HUES48 (cell line): Measurements from ENCODE around the gene GRIN3A.

ENCODE experiments used
- H3K27ac ChIP-seq: one replicate; pipeline ENCODE4 v1.7.0; 2013; ENCODE audit warnings: low read depth, low read length, inconsistent platforms
- H3K27me3 ChIP-seq: 2 replicates; pipeline ENCODE4 v1.6.1; 2013; ENCODE audit warnings: mild to moderate bottlenecking, low read length; ENCODE audit not compliant: control insufficient read depth, insufficient read depth
- H3K36me3 ChIP-seq: 2 replicates; pipeline ENCODE4 v1.6.1; 2013; ENCODE audit warnings: low read length; ENCODE audit not compliant: control insufficient read depth, insufficient read depth
- H3K4me1 ChIP-seq: 2 replicates; pipeline ENCODE4 v1.6.1; 2013; ENCODE audit warnings: mild to moderate bottlenecking, low read length; ENCODE audit not compliant: control insufficient read depth, insufficient read depth
- H3K4me3 ChIP-seq: 2 replicates; pipeline ENCODE4 v1.5.1; 2013; ENCODE audit warnings: mild to moderate bottlenecking, low read depth, low read length
- H3K9ac ChIP-seq: 2 replicates; pipeline ENCODE4 v1.6.1; 2013; ENCODE audit warnings: mild to moderate bottlenecking, low read depth, low read length, moderate library complexity
- H3K9me3 ChIP-seq: 2 replicates; pipeline ENCODE4 v1.6.1; 2013; ENCODE audit warnings: low read length; ENCODE audit not compliant: control insufficient read depth, insufficient read depth

The GRIN3A gene

GRCh38 chr9:101668421-101668820 is 70.0 kb downstream of the GRIN3A start:
- Histone ChIP-seq H3K27me3 (no peaks in the 10 kb centered on the region), H3K9me3 (no peaks in the 10 kb centered on the region), H3K4me3 (no peak overlapping the region), H3K27ac (no peak overlapping the region), H3K4me1 (peaks cover 19% of the 10 kb centered on the region), H3K9ac (no peak overlapping the region), H3K36me3 (no peaks in the 10 kb centered on the region)

DNA sequence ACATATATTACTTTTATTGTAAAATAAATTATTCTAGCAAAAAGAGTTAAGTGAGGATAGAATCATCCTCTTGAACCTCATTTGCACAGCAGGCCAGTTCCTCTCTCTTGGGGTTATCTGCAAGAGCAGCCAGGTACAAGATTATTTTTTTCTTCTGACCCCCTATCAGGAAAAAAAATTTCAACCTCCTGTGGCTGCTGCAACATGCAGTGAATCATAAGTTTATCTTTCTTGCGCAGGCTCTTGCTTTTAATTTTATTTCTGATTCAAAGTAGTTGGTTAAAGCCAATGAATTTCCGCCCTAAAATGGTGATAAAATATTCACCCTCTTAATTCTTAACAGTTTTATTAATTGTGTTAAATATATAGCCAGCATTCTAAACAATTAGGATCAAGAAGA is 74.0 kb downstream of the GRIN3A start:
- Histone ChIP-seq H3K9ac (no peak overlapping the region), H3K36me3 (no peaks in the 10 kb centered on the region), H3K4me1 (peaks cover 19% of the 10 kb centered on the region), H3K27me3 (no peaks in the 10 kb centered on the region), H3K4me3 (no peak overlapping the region), H3K9me3 (no peaks in the 10 kb centered on the region), H3K27ac (no peak overlapping the region)

GRCh38 chr9:101652601-101653175 is 85.8 kb downstream of the GRIN3A start:
- Histone ChIP-seq H3K9me3 (no peaks in the 10 kb centered on the region), H3K9ac (no peak overlapping the region), H3K36me3 (no peaks in the 10 kb centered on the region), H3K4me1 (no peaks in the 10 kb centered on the region), H3K27me3 (no peaks in the 10 kb centered on the region), H3K4me3 (no peak overlapping the region), H3K27ac (no peak overlapping the region)

GRCh38 chr9:101650142-101650541 is 88.3 kb downstream of the GRIN3A start:
- no peaks in the 10 kb centered on the region for H3K4me1 ChIP-seq
- H3K27ac ChIP-seq: no peak overlapping the region
- no peak overlapping the region for H3K9ac ChIP-seq
- H3K4me3 ChIP-seq: no peak overlapping the region
- H3K27me3 ChIP-seq: no peaks in the 10 kb centered on the region
- no peaks in the 10 kb centered on the region for H3K36me3 ChIP-seq
- no peaks in the 10 kb centered on the region for H3K9me3 ChIP-seq

- H3K9me3 ChIP-seq: no peaks in the 10 kb centered on the region
- H3K4me1 ChIP-seq: no peaks in the 10 kb centered on the region
- no peaks in the 10 kb centered on the region for H3K36me3 ChIP-seq
- H3K4me3 ChIP-seq: no peak overlapping the region
- no peak overlapping the region for H3K27ac ChIP-seq
- H3K27me3 ChIP-seq: no peaks in the 10 kb centered on the region
- H3K9ac ChIP-seq: no peak overlapping the region
Observed at GRCh38 chr9:101648493-101648892, 90.0 kb downstream of the GRIN3A start.

- Histone ChIP-seq H3K9ac (no peak overlapping the region), H3K36me3 (no peaks in the 10 kb centered on the region), H3K27ac (no peak overlapping the region), H3K9me3 (peaks cover 4% of the 10 kb centered on the region; the same call in 1 of the 2 replicates), H3K27me3 (no peaks in the 10 kb centered on the region), H3K4me1 (no peaks in the 10 kb centered on the region), H3K4me3 (no peak overlapping the region)
Observed at GRCh38 chr9:101639785-101640665, 98.4 kb downstream of the GRIN3A start.

- H3K27me3 ChIP-seq: no peaks in the 10 kb centered on the region
- H3K4me1 ChIP-seq: no peaks in the 10 kb centered on the region
- no peak overlapping the region for H3K9ac ChIP-seq
- no peaks in the 10 kb centered on the region for H3K36me3 ChIP-seq
- peaks cover 4% of the 10 kb centered on the region; the same call in 1 of the 2 replicates for H3K9me3 ChIP-seq
- H3K4me3 ChIP-seq: no peak overlapping the region
- no peak overlapping the region for H3K27ac ChIP-seq
Observed at GRCh38 chr9:101639311-101639710, 99.1 kb downstream of the GRIN3A start.

GRCh38 chr9:101636247-101636646 is 102.2 kb downstream of the GRIN3A start:
- Histone ChIP-seq H3K36me3 (no peaks in the 10 kb centered on the region), H3K4me1 (no peaks in the 10 kb centered on the region), H3K9ac (no peak overlapping the region), H3K9me3 (no peaks in the 10 kb centered on the region), H3K4me3 (no peak overlapping the region), H3K27me3 (no peaks in the 10 kb centered on the region), H3K27ac (no peak overlapping the region)

DNA sequence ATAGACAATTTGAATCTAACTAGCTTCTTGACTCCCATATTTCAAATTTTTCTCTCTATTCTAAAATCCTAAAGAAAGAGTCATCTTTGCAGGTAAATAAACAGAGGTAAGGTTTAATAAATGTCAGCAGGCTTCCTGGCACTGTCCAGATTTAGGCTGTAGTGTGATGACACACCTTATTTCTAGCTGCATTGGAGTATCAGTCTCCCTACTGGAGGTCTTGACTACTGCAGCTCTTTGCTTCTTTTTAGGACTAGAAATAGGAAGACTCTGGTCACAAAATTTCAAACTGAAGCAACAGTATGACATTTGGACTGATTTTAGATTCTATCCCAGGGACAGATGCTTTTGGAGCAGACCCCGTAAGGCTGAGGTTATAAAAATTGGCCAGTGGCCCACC is 103.0 kb downstream of the GRIN3A start:
- Histone ChIP-seq H3K36me3 (no peaks in the 10 kb centered on the region), H3K9ac (no peak overlapping the region), H3K27me3 (no peaks in the 10 kb centered on the region), H3K27ac (no peak overlapping the region), H3K4me3 (no peak overlapping the region), H3K9me3 (no peaks in the 10 kb centered on the region), H3K4me1 (no peaks in the 10 kb centered on the region)

GRCh38 chr9:101634741-101635409 is 103.6 kb downstream of the GRIN3A start:
- Histone ChIP-seq H3K4me3 (no peak overlapping the region), H3K4me1 (no peaks in the 10 kb centered on the region), H3K27ac (no peak overlapping the region), H3K9ac (no peak overlapping the region), H3K27me3 (no peaks in the 10 kb centered on the region), H3K36me3 (no peaks in the 10 kb centered on the region), H3K9me3 (no peaks in the 10 kb centered on the region)

DNA sequence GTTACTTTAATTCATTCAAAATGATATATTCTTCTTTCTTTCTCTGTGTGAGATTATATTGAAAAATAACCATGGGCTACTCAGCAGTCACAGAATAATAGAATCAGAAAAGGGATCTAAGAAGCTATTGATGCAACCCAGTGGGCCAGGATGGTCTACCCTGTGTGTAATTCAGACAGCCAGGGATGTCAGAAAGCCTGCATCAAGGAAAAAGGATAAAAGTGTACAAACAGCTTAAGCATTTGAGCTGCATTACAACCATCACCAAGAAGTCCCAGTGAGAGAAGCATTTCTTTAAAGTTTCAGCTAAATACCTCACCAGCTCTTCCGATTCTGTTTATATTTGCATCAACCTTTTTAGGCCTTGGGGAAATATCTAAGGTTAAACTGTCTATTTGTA is 105.8 kb downstream of the GRIN3A start:
- H3K4me1 ChIP-seq: no peaks in the 10 kb centered on the region
- H3K9me3 ChIP-seq: no peaks in the 10 kb centered on the region
- H3K27me3 ChIP-seq: no peaks in the 10 kb centered on the region
- no peak overlapping the region for H3K27ac ChIP-seq
- H3K36me3 ChIP-seq: no peaks in the 10 kb centered on the region
- H3K4me3 ChIP-seq: no peak overlapping the region
- H3K9ac ChIP-seq: no peak overlapping the region
